A549 (cell line): ENCODE results near the gene PPME1. TPM values are rescaled to one million over a fixed set of nuclear protein-coding genes. Genes with fewer than 3 reads are reported as not detected.
A peak's percentile ranks its signal among the peaks of the same experiment; 100 is the strongest.

Experiments
- ATAC-seq, 2 experiments: fragments of 200-7000 bp in 1 of 2; fragments of >200 bp in 1 of 2; cut with Nextera tagmentation in 1 of 2; cut with Tn5 transposase in 1 of 2; 3 replicates each; pipeline versions ENCODE4 v1.8.0 to v1.9.1; 2018 to 2020; ENCODE audit warnings: mild to moderate bottlenecking in 1 of 2, moderate library complexity in 1 of 2
- CTCF ChIA-PET: fragments of 300-600 bp; sonication (Branson Sonifier 250); formaldehyde crosslinking; extraction: SDS; loops from one replicate; lab custom pipeline; 2021; ENCODE audit warnings: antibody characterized with exemption, inconsistent platforms; lab: Yijun Ruan, JAX
- POLR2A ChIA-PET: fragments of 350-600 bp; formaldehyde crosslinking; extraction: SDS; loops from one replicate; lab custom pipeline; 2021; ENCODE audit warnings: antibody characterized with exemption, inconsistent platforms; lab: Yijun Ruan, JAX
- DNase-seq, 2 experiments: peaks; one replicate each; pipeline versions ENCODE4 v3.0.0 to v3.0.0-alpha.2; 2011 to 2016; ENCODE audit warnings: low read depth in 1 of 2, low spot score in 1 of 2
- FAIRE-seq: peaks from 2 replicates; lab custom pipeline; 2011; peaks lifted over from hg19 to GRCh38; lab: Jason Lieb, UNC
- H3K27ac ChIP-seq, 2 experiments: fragments of >200 bp; sonication (Bioruptor Twin); formaldehyde crosslinking; 3 replicates each; pipeline ENCODE4 v1.5.1; 2016 to 2017
- H3K4me1 ChIP-seq: fragments of >200 bp; sonication (Bioruptor Twin); formaldehyde crosslinking; 3 replicates; pipeline ENCODE4 v1.6.1; 2016
- H3K4me2 ChIP-seq: fragments of >200 bp; sonication (Bioruptor Twin); formaldehyde crosslinking; 3 replicates; pipeline ENCODE4 v1.6.1; 2016
- H3K4me3 ChIP-seq: fragments of >200 bp; sonication (Bioruptor Twin); formaldehyde crosslinking; 3 replicates; pipeline ENCODE4 v1.5.1; 2016
- H3K9me3 ChIP-seq: fragments of >200 bp; sonication (Bioruptor Twin); formaldehyde crosslinking; 3 replicates; pipeline ENCODE4 v1.6.1; 2016
- ATOH8 ChIP-seq: fragments of 250-450 bp; sonication (Bioruptor Pico); IDR thresholded peaks from 2 replicates; pipeline ENCODE4 v1.5.0; 2020; ENCODE audit warnings: low read depth, mild to moderate bottlenecking, moderate library complexity
- BHLHE40 ChIP-seq: IDR thresholded peaks from 2 replicates; pipeline ENCODE4 v1.6.1; 2012; ENCODE audit warnings: low read depth, low read length, inconsistent platforms
- CBX8 ChIP-seq: fragments of 200-600 bp; sonication (generic); IDR thresholded peaks from 2 replicates; pipeline ENCODE4 v1.6.1; 2016
- CEBPB ChIP-seq, 2 experiments: fragments of >200 bp in 1 of 2; sonication (Bioruptor Twin) in 1 of 2; formaldehyde crosslinking in 1 of 2; IDR thresholded peaks; 2 replicates each; pipeline ENCODE4 v1.6.1; 2012 to 2016
- CHD2 ChIP-seq: fragments of 150-350 bp; IDR thresholded peaks from 2 replicates; pipeline ENCODE4 v1.6.1; 2014; ENCODE audit warnings: low read length; ENCODE audit not compliant: partially characterized antibody
- CHD4 ChIP-seq: fragments of 200-600 bp; sonication (generic); IDR thresholded peaks from 2 replicates; pipeline ENCODE4 v1.6.1; 2016; ENCODE audit warnings: antibody characterized with exemption, mild to moderate bottlenecking, borderline replicate concordance
- EP300 ChIP-seq, 2 experiments: fragments of >200 bp; sonication (Bioruptor Twin); formaldehyde crosslinking; IDR thresholded peaks; 2 replicates in 1 of 2; 3 replicates in 1 of 2; pipeline ENCODE4 v1.6.1; 2016 to 2017
- FOSB ChIP-seq: fragments of 250-450 bp; sonication (Bioruptor Pico); IDR thresholded peaks from 2 replicates; pipeline ENCODE4 v1.5.0; 2020; ENCODE audit warnings: mild to moderate bottlenecking, moderate library complexity
- FOXS1 ChIP-seq: fragments of 250-450 bp; sonication (Bioruptor Pico); IDR thresholded peaks from 2 replicates; pipeline ENCODE4 v1.5.0; 2020; ENCODE audit warnings: mild to moderate bottlenecking, moderate library complexity
- HDAC2 ChIP-seq: fragments of 200-600 bp; sonication (generic); IDR thresholded peaks from 2 replicates; pipeline ENCODE4 v1.6.1; 2016
- HOXA7 ChIP-seq: fragments of 250-450 bp; sonication (Bioruptor Pico); IDR thresholded peaks from 2 replicates; pipeline ENCODE4 v1.5.0; 2020; ENCODE audit warnings: mild to moderate bottlenecking, moderate library complexity
- HOXB5 ChIP-seq: fragments of 250-450 bp; sonication (Bioruptor Pico); IDR thresholded peaks from 2 replicates; pipeline ENCODE4 v1.5.0; 2020; ENCODE audit warnings: mild to moderate bottlenecking, moderate library complexity
- JUN ChIP-seq, 2 experiments: fragments of >200 bp; sonication (Bioruptor Twin); formaldehyde crosslinking; IDR thresholded peaks; 2 replicates in 1 of 2; 3 replicates in 1 of 2; pipeline ENCODE4 v1.6.1; 2016 to 2017
- JUNB ChIP-seq: fragments of >200 bp; sonication (Bioruptor Twin); formaldehyde crosslinking; IDR thresholded peaks from 2 replicates; pipeline ENCODE4 v1.6.1; 2016
- KDM1A ChIP-seq: fragments of 200-600 bp; sonication (generic); IDR thresholded peaks from 2 replicates; pipeline ENCODE4 v1.6.1; 2016; ENCODE audit warnings: low read depth, mild to moderate bottlenecking
- NPAS2 ChIP-seq: fragments of 250-450 bp; sonication (Bioruptor Pico); IDR thresholded peaks from 2 replicates; pipeline ENCODE4 v1.8.0; 2022; ENCODE audit warnings: mild to moderate bottlenecking, moderate library complexity, borderline replicate concordance
- POLR2A ChIP-seq: IDR thresholded peaks from 2 replicates; pipeline ENCODE4 v1.6.1; 2012; ENCODE audit warnings: mild to moderate bottlenecking, low read length
- POLR2AphosphoS2 ChIP-seq: conservative IDR thresholded peaks from 2 replicates; pipeline ENCODE4 v1.6.1; 2012; ENCODE audit warnings: low read length, improper control_type of control experiment, inconsistent platforms
- RARB ChIP-seq: fragments of 250-450 bp; sonication (Bioruptor Pico); IDR thresholded peaks from 2 replicates; pipeline ENCODE4 v1.8.0; 2021; ENCODE audit warnings: mild to moderate bottlenecking, moderate library complexity
- SMC3 ChIP-seq: fragments of >200 bp; sonication (Bioruptor Twin); formaldehyde crosslinking; IDR thresholded peaks from 3 replicates; pipeline ENCODE4 v1.6.1; 2018; ENCODE audit warnings: inconsistent platforms
- SREBF2 ChIP-seq: fragments of 450-650 bp; IDR thresholded peaks from 2 replicates; pipeline ENCODE4 v1.6.1; 2014; ENCODE audit warnings: mild to moderate bottlenecking, moderate library complexity
- TFCP2L1 ChIP-seq: fragments of 250-450 bp; sonication (Bioruptor Pico); IDR thresholded peaks from 2 replicates; pipeline ENCODE4 v1.5.0; 2021; ENCODE audit warnings: mild to moderate bottlenecking
- TP53 ChIP-seq: fragments of 250-450 bp; sonication (Bioruptor Pico); IDR thresholded peaks from 2 replicates; pipeline ENCODE4 v1.5.0; 2021; ENCODE audit warnings: mild to moderate bottlenecking, moderate library complexity
- USF2 ChIP-seq: fragments of 450-650 bp; IDR thresholded peaks from 2 replicates; pipeline ENCODE4 v1.6.1; 2014; ENCODE audit warnings: antibody characterized with exemption
- ZC3H11A ChIP-seq: fragments of 450-650 bp; IDR thresholded peaks from 2 replicates; pipeline ENCODE4 v1.6.1; 2014; ENCODE audit warnings: antibody characterized with exemption, mild to moderate bottlenecking
- ZFP36 ChIP-seq: fragments of 450-650 bp; IDR thresholded peaks from 2 replicates; pipeline ENCODE4 v1.6.1; 2014; ENCODE audit warnings: borderline replicate concordance; ENCODE audit not compliant: partially characterized antibody
- ZNF302 ChIP-seq: fragments of 250-450 bp; sonication (Bioruptor Pico); IDR thresholded peaks from 2 replicates; pipeline ENCODE4 v1.9.0; 2021; ENCODE audit warnings: inconsistent platforms, mild to moderate bottlenecking, moderate library complexity
- ZSCAN20 ChIP-seq: fragments of 250-450 bp; sonication (Bioruptor Pico); IDR thresholded peaks from 2 replicates; pipeline ENCODE4 v1.8.0; 2022; ENCODE audit warnings: mild to moderate bottlenecking, moderate library complexity
- WGBS: methylation state at CpG from one replicate; pipeline ENCODE4 v1.1.6; 2017; ENCODE audit errors: missing lambda C conversion rate; 5-methylcytosine and 5-hydroxymethylcytosine counted together
- polyA minus RNA-seq: library from RNA; depleted of rRNA, polyadenylated mRNA; stranded (reverse); fragments of >200 nt; gene quantifications from 2 replicates; pipeline ENCODE4 v1.2.3, GENCODE V29; 2011; rRNA and poly(A)+ RNA removed
- polyA plus RNA-seq, 4 experiments: library from polyadenylated mRNA; depleted of rRNA in 3 of 4; stranded (reverse); fragments of >200 nt; fragmentation: RNase III in 1 of 4; extraction: RNeasy Plus Mini Kit Qiagen cat#74134 plus additional on column Dnase treatment in 1 of 4; gene quantifications; 2 replicates in 3 of 4; 3 replicates in 1 of 4; pipeline ENCODE4 v1.2.3, GENCODE V29; 2011 to 2017
- TF ChIP-seq, protein P1 (sequence below): fragments of 200-600 bp; sonication (generic); IDR thresholded peaks from 2 replicates; pipeline ENCODE4 v1.6.1; 2016; ENCODE audit warnings: antibody characterized with exemption, mild to moderate bottlenecking, moderate library complexity
- TF ChIP-seq, protein P2 (sequence below): fragments of >200 bp; sonication (Bioruptor Twin); formaldehyde crosslinking; IDR thresholded peaks from 3 replicates; pipeline ENCODE4 v1.5.1; 2016
- TF ChIP-seq, protein P3 (sequence below): fragments of >200 bp; sonication (Bioruptor Twin); formaldehyde crosslinking; IDR thresholded peaks from 2 replicates; pipeline ENCODE4 v1.6.1; 2016

PPME1 gene, protein sequence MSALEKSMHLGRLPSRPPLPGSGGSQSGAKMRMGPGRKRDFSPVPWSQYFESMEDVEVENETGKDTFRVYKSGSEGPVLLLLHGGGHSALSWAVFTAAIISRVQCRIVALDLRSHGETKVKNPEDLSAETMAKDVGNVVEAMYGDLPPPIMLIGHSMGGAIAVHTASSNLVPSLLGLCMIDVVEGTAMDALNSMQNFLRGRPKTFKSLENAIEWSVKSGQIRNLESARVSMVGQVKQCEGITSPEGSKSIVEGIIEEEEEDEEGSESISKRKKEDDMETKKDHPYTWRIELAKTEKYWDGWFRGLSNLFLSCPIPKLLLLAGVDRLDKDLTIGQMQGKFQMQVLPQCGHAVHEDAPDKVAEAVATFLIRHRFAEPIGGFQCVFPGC
- polyA plus RNA-seq (2011; rRNA removed) (69.2 and 82.6 TPM in 2 replicates), polyA plus RNA-seq (2017; fragmentation: RNase III; extraction: RNeasy Plus Mini Kit Qiagen cat#74134 plus additional on column Dnase treatment) (82.2 to 89.8 TPM (median 85.7 TPM) in 3 replicates), polyA minus RNA-seq (62.2 and 63.0 TPM in 2 replicates)
- polyA plus RNA-seq (2012; cell fraction: cytosol; rRNA removed) = 69.1 and 92.7 TPM in 2 replicates
- polyA plus RNA-seq (2012; cell fraction: nucleus; rRNA removed) = 114 and 127 TPM in 2 replicates

DNA sequence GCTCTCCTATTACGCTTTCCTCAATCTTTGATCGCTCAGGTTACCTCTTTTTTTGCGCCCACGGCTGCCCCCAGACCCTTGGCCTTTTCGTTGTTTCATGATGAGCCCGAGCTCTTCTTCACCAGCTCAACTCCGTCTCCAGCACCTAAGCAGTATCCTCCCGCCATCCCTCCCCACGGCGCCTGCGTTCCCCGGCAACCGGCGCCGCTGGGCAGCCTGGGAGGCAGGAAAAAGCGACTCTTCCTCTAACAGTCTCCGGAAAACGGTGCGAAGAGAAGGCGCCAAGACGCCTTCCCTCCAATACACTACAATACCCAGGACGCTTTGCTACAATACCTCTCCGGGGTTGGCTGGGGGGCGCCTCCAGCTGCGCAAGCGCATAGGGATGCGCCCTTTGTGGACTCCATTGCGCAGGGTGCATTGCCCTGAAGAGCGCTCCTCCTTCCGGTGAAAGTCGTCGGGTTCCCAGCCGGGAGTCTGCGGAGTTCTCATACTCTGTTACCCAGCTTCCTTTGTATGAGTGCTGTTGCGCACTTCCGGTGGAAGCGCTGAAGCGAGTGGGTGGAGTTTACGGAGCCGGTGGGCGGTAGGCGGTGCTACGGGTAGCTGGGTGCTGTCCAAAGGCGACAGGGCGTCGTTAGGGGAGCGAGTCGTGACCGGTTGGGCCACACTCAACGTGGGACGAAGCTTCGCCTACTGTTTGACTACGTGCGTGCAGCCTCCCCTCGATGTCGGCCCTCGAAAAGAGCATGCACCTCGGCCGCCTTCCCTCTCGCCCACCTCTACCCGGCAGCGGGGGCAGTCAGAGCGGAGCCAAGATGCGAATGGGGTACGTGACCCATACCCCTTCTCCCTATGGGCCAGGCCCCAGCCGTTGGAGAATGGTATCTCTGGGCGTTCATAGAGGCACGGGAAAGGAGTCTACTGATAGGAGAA, at the start of gene PPME1, which contains the start of gene C2CD3:
TSS of gene PPME1 (plus strand) at position 596 of the 936 bp plus-strand sequence. CDS start at position 729, 133 bp downstream.
TSS of gene C2CD3 (minus strand) at position 309 of the 936 bp plus-strand sequence. CDS start at position 99, 210 bp downstream.
- FAIRE-seq = peak; percentile 88
- Histone ChIP-seq H3K9me3 (no peaks in the 10 kb centered on the region), H3K27ac (peak within 1 kb of the TSS; percentile 90), H3K4me2 (peak within 1 kb of the TSS; percentile 98), H3K4me1 (peaks cover 46% of the 10 kb centered on the region), H3K4me3 (peak within 1 kb of the TSS; percentile 86)
- WGBS = under 1% methylated on average over 53 of the region's 68 CpGs
- DNase-seq = peak; percentile 97 to 99
- ChIA-PET CTCF (interaction anchor here (0.6 to 2.1 kb wide), 20 partner anchors 8 to 273 kb away, joined by 3 to 11 read pairs (median 4); partner anchors contain the start of gene UCP2), POLR2A (interaction anchor here (0.7 to 1.6 kb wide), 11 partner anchors 9 to 386 kb away, joined by 3 to 6 read pairs (median 3); partner anchors contain the start of gene UCP2)
- peak; percentile 97 to 98 for ATAC-seq
- TF ChIP-seq RARB (no peak), TP53 (CRISPR knock-in tag) (no peak), JUN (IDR thresholded peaks at IDR 0.05) (peak; percentile 48 to 56; a peak in 2 of 5 replicates), ATOH8 (CRISPR knock-in tag) (no peak), POLR2A (peak; percentile 98), NPAS2 (CRISPR knock-in tag) (no peak), CHD4 (no peak), ZNF302 (CRISPR knock-in tag) (no peak), SMC3 (peak; percentile 58), KDM1A (no peak), CBX8 (no peak), ZSCAN20 (CRISPR knock-in tag) (no peak), HOXA7 (CRISPR knock-in tag) (no peak), BHLHE40 (no peak), POLR2AphosphoS2 (no peak), ZC3H11A (no peak), TFCP2L1 (CRISPR knock-in tag) (no peak), JUNB (no peak), FOSB (CRISPR knock-in tag) (no peak), CHD2 (no peak), HDAC2 (no peak), FOXS1 (no peak), USF2 (no peak), SREBF2 (no peak), EP300 (IDR thresholded peaks at IDR 0.05) (no peak), HOXB5 (CRISPR knock-in tag) (no peak), CEBPB (IDR thresholded peaks at IDR 0.05) (peak in 1 of 2 experiments; percentile 21; a peak in 2 of 4 replicates), ZFP36 (no peak)
- TF ChIP-seq, protein P1, sequence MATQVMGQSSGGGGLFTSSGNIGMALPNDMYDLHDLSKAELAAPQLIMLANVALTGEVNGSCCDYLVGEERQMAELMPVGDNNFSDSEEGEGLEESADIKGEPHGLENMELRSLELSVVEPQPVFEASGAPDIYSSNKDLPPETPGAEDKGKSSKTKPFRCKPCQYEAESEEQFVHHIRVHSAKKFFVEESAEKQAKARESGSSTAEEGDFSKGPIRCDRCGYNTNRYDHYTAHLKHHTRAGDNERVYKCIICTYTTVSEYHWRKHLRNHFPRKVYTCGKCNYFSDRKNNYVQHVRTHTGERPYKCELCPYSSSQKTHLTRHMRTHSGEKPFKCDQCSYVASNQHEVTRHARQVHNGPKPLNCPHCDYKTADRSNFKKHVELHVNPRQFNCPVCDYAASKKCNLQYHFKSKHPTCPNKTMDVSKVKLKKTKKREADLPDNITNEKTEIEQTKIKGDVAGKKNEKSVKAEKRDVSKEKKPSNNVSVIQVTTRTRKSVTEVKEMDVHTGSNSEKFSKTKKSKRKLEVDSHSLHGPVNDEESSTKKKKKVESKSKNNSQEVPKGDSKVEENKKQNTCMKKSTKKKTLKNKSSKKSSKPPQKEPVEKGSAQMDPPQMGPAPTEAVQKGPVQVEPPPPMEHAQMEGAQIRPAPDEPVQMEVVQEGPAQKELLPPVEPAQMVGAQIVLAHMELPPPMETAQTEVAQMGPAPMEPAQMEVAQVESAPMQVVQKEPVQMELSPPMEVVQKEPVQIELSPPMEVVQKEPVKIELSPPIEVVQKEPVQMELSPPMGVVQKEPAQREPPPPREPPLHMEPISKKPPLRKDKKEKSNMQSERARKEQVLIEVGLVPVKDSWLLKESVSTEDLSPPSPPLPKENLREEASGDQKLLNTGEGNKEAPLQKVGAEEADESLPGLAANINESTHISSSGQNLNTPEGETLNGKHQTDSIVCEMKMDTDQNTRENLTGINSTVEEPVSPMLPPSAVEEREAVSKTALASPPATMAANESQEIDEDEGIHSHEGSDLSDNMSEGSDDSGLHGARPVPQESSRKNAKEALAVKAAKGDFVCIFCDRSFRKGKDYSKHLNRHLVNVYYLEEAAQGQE = peak; percentile 66
- TF ChIP-seq, protein P2, sequence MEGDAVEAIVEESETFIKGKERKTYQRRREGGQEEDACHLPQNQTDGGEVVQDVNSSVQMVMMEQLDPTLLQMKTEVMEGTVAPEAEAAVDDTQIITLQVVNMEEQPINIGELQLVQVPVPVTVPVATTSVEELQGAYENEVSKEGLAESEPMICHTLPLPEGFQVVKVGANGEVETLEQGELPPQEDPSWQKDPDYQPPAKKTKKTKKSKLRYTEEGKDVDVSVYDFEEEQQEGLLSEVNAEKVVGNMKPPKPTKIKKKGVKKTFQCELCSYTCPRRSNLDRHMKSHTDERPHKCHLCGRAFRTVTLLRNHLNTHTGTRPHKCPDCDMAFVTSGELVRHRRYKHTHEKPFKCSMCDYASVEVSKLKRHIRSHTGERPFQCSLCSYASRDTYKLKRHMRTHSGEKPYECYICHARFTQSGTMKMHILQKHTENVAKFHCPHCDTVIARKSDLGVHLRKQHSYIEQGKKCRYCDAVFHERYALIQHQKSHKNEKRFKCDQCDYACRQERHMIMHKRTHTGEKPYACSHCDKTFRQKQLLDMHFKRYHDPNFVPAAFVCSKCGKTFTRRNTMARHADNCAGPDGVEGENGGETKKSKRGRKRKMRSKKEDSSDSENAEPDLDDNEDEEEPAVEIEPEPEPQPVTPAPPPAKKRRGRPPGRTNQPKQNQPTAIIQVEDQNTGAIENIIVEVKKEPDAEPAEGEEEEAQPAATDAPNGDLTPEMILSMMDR = peak; percentile 41; the same call in 1 of the 3 replicates
- TF ChIP-seq, protein P3, sequence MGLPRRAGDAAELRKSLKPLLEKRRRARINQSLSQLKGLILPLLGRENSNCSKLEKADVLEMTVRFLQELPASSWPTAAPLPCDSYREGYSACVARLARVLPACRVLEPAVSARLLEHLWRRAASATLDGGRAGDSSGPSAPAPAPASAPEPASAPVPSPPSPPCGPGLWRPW = no peak
